Measurements from ENCODE around the gene GOLGA7B. TPM values are rescaled to one million over a fixed set of nuclear protein-coding genes. Genes with fewer than 3 reads are reported as not detected.

The GOLGA7B gene
- total and polyA plus RNA-seq, 2 donors (not counting 3 experiments of a cell fraction or from before 2014, with no cell fraction given), result 0.03 TPM; not detected in 1

GRCh38 chr10:97904576-97904975 lies 54.9 kb downstream of the GOLGA7B start:
- BruUV-seq (replicated peaks), result no TSS peak
- Histone ChIP-seq H3K9me3 (replicated peaks; ENCODE audit: control insufficient read depth, insufficient read depth, low read length) (no peaks in the 10 kb centered on the region), H2AFZ (ENCODE audit: low read depth, low read length) (no peak overlapping the region), H3K4me1 (ENCODE audit: control insufficient read depth, extremely low read depth, insufficient read depth, low read length) (no peaks in the 10 kb centered on the region), H3K27ac (ENCODE audit: insufficient read depth, low read depth, low read length) (no peak overlapping the region), H3K9me1 (replicated peaks; ENCODE audit: control insufficient read depth, extremely low read depth, insufficient read depth, low read length) (no peaks in the 10 kb centered on the region), H3K4me2 (ENCODE audit: insufficient read depth, low read length) (no peak overlapping the region), H3K79me2 (ENCODE audit: control insufficient read depth, insufficient read depth, low read length) (no peaks in the 10 kb centered on the region), H3K27me3 (ENCODE audit: control insufficient read depth in 2 of 2, insufficient read depth in 2 of 2, low read length in 2 of 2) (peaks cover 0 to 3% of the 10 kb centered on the region in 2 experiments), H4K20me1 (replicated peaks; ENCODE audit: control insufficient read depth, extremely low read depth, insufficient read depth, low read length) (no peaks in the 10 kb centered on the region), H3K36me3 (ENCODE audit: control insufficient read depth in 2 of 2, extremely low read depth in 1 of 2, insufficient read depth in 2 of 2, low read length in 2 of 2) (no peaks in the 10 kb centered on the region), H3K4me3 (replicated peaks in 1 of 3; ENCODE audit: insufficient read depth in 1 of 3, low read depth in 1 of 3, low read length in 3 of 3) (no peak overlapping the region), H3K9ac (replicated peaks; ENCODE audit: extremely low read depth, insufficient read depth, low read length) (no peak overlapping the region)
- no peak for TF ChIP-seq POLR2A (IDR thresholded peaks at IDR 0.05; ENCODE audit: low read depth, low read length)
- TF ChIP-seq CTCF (IDR thresholded peaks at IDR 0.05; ENCODE audit: extremely low read depth in 1 of 2, insufficient read depth in 1 of 2, low read depth in 1 of 2, low read length in 2 of 2), result no peak
- TF ChIP-seq MYC (IDR thresholded peaks at IDR 0.05; ENCODE audit: low read depth, low read length), result no peak
- TF ChIP-seq EZH2 (IDR thresholded peaks at IDR 0.05; ENCODE audit: borderline replicate concordance, low read depth, low read length, severe bottlenecking), result no peak
- TF ChIP-seq MAX (IDR thresholded peaks at IDR 0.05; ENCODE audit: insufficient read depth, insufficient read length), result no peak
- CTCF ChIA-PET, result interaction anchor here (1.1 to 6.3 kb wide), 6 partner anchors 11 to 141 kb away, joined by 3 to 41 read pairs (median 6); no protein-coding TSS in a partner anchor
- POLR2A ChIA-PET, result no interaction called here
- intact Hi-C loops (cut with micrococcal nuclease) (no loop called here), dilution Hi-C loops (cut with MboI; ENCODE audit: extremely low pct_ligation_motif_present, low sequenced_read_pairs) (no loop called here)
- FAIRE-seq, result no peak
- no peak for DNase-seq (ENCODE audit: low read depth, low spot score)

- Histone ChIP-seq H3K36me3 (ENCODE audit: control insufficient read depth in 2 of 2, extremely low read depth in 1 of 2, insufficient read depth in 2 of 2, low read length in 2 of 2) (no peaks in the 10 kb centered on the region), H3K27ac (ENCODE audit: insufficient read depth, low read depth, low read length) (no peak overlapping the region), H3K4me1 (ENCODE audit: control insufficient read depth, extremely low read depth, insufficient read depth, low read length) (no peaks in the 10 kb centered on the region), H3K9ac (replicated peaks; ENCODE audit: extremely low read depth, insufficient read depth, low read length) (no peak overlapping the region), H3K9me1 (replicated peaks; ENCODE audit: control insufficient read depth, extremely low read depth, insufficient read depth, low read length) (no peaks in the 10 kb centered on the region), H3K4me3 (replicated peaks in 1 of 3; ENCODE audit: insufficient read depth in 1 of 3, low read depth in 1 of 3, low read length in 3 of 3) (no peak overlapping the region), H4K20me1 (replicated peaks; ENCODE audit: control insufficient read depth, extremely low read depth, insufficient read depth, low read length) (no peaks in the 10 kb centered on the region), H3K79me2 (ENCODE audit: control insufficient read depth, insufficient read depth, low read length) (no peaks in the 10 kb centered on the region), H2AFZ (ENCODE audit: low read depth, low read length) (no peak overlapping the region), H3K4me2 (ENCODE audit: insufficient read depth, low read length) (no peak overlapping the region), H3K9me3 (replicated peaks; ENCODE audit: control insufficient read depth, insufficient read depth, low read length) (no peaks in the 10 kb centered on the region), H3K27me3 (ENCODE audit: control insufficient read depth in 2 of 2, insufficient read depth in 2 of 2, low read length in 2 of 2) (peaks cover 0 to 3% of the 10 kb centered on the region in 2 experiments)
- no peak for DNase-seq (ENCODE audit: low read depth, low spot score)
- FAIRE-seq, result no peak
- TF ChIP-seq FOS (IDR thresholded peaks at IDR 0.05; ENCODE audit: borderline replicate concordance, insufficient read depth, low read length) (no peak), POLR2A (IDR thresholded peaks at IDR 0.05; ENCODE audit: low read depth, low read length) (no peak), GATA2 (IDR thresholded peaks at IDR 0.05; ENCODE audit: insufficient read depth, insufficient read length, low read depth, low read length) (no peak), EZH2 (IDR thresholded peaks at IDR 0.05; ENCODE audit: borderline replicate concordance, low read depth, low read length, severe bottlenecking) (no peak), MYC (IDR thresholded peaks at IDR 0.05; ENCODE audit: low read depth, low read length) (no peak), CTCF (IDR thresholded peaks at IDR 0.05; ENCODE audit: extremely low read depth in 1 of 2, insufficient read depth in 1 of 2, low read depth in 1 of 2, low read length in 2 of 2) (no peak), JUN (IDR thresholded peaks at IDR 0.05; ENCODE audit: borderline replicate concordance, insufficient read depth, insufficient read length, low read depth) (no peak), MAX (IDR thresholded peaks at IDR 0.05; ENCODE audit: insufficient read depth, insufficient read length) (no peak), POLR2AphosphoS5 (IDR thresholded peaks at IDR 0.05; ENCODE audit: insufficient read depth, low read depth, low read length) (no peak)
- no TSS peak for BruUV-seq (replicated peaks)
- intact Hi-C loops (cut with micrococcal nuclease), result no loop called here
- CTCF ChIA-PET, result interaction anchor here (0.9 to 6.3 kb wide), 7 partner anchors 10 to 140 kb away, joined by 3 to 41 read pairs (median 3); no protein-coding TSS in a partner anchor
- dilution Hi-C loops (cut with MboI; ENCODE audit: extremely low pct_ligation_motif_present, low sequenced_read_pairs), result no loop called here
- POLR2A ChIA-PET, result no interaction called here
These were observed 55.6 kb downstream of the GOLGA7B start for GRCh38 chr10:97905276-97905675.
